ENCODE data around the gene TACC2. TPM values are rescaled to one million over a fixed set of nuclear protein-coding genes. Genes with fewer than 3 reads are reported as not detected.

Gene TACC2
- polyA plus RNA-seq, 4 donors = 28.6 to 99.5 (median 77.2) TPM

- Histone ChIP-seq H3K4me1 (ENCODE audit: control insufficient read depth in 3 of 3, insufficient read depth in 2 of 3, low read depth in 1 of 3, low read length in 2 of 3) (peaks cover 0 to 38% (median 7%) of the 10 kb centered on the region in 3 donors), H3K27ac (ENCODE audit: low read depth in 1 of 3, low read length in 2 of 3) (peak overlapping the region; percentile 92 to 100 (median 93)), H3K36me3 (ENCODE audit: control insufficient read depth in 3 of 3, insufficient read depth in 2 of 3, low read depth in 1 of 3, low read length in 3 of 3) (peaks cover 0 to 23% (median 0%) of the 10 kb centered on the region in 3 donors), H3K9me3 (ENCODE audit: control insufficient read depth in 2 of 2, insufficient read depth in 1 of 2, low read depth in 1 of 2, low read length in 1 of 2) (no peaks in the 10 kb centered on the region), H3K4me3 (ENCODE audit: low read depth in 1 of 3, low read length in 3 of 3) (peak overlapping the region; percentile 63 to 89 (median 82)), H3K27me3 (ENCODE audit: control insufficient read depth in 3 of 3, insufficient read depth in 3 of 3, low read length in 3 of 3) (no peaks in the 10 kb centered on the region)
- WGBS, 3 donors = 1 to 2% (median 2%) methylated on average over 65 to 77 of the region's 77 CpGs
- FAIRE-seq (no peak), DNase-seq (peak; percentile 79 to 89)
Observed at GRCh38 chr10:122113161-122113944, 124.4 kb downstream of the TACC2 start.

GRCh38 chr10:122113945-122114747 is 125.2 kb downstream of the TACC2 start:
- Histone ChIP-seq H3K4me3 (ENCODE audit: low read depth in 1 of 3, low read length in 3 of 3) (peak overlapping the region; percentile 63 to 89 (median 82)), H3K36me3 (ENCODE audit: control insufficient read depth in 3 of 3, insufficient read depth in 2 of 3, low read depth in 1 of 3, low read length in 3 of 3) (peaks cover 0 to 23% (median 0%) of the 10 kb centered on the region in 3 donors), H3K27ac (ENCODE audit: low read depth in 1 of 3, low read length in 2 of 3) (peak overlapping the region; percentile 92 to 100 (median 93)), H3K4me1 (ENCODE audit: control insufficient read depth in 3 of 3, insufficient read depth in 2 of 3, low read depth in 1 of 3, low read length in 2 of 3) (peaks cover 0 to 38% (median 7%) of the 10 kb centered on the region in 3 donors), H3K27me3 (ENCODE audit: control insufficient read depth in 3 of 3, insufficient read depth in 3 of 3, low read length in 3 of 3) (no peaks in the 10 kb centered on the region), H3K9me3 (ENCODE audit: control insufficient read depth in 2 of 2, insufficient read depth in 1 of 2, low read depth in 1 of 2, low read length in 1 of 2) (no peaks in the 10 kb centered on the region)
- DNase-seq (peak in 1 of 2 donors; percentile 21), FAIRE-seq (no peak)
- WGBS, 3 donors = 32 to 37% (median 35%) methylated on average over 18 of the region's 18 CpGs

GRCh38 chr10:122115874-122116273 is 126.9 kb downstream of the TACC2 start:
- H3K36me3 ChIP-seq (ENCODE audit: control insufficient read depth in 3 of 3, insufficient read depth in 2 of 3, low read depth in 1 of 3, low read length in 3 of 3) = peaks cover 0 to 37% (median 0%) of the 10 kb centered on the region in 3 donors
- no peaks in the 10 kb centered on the region for H3K9me3 ChIP-seq (ENCODE audit: control insufficient read depth in 2 of 2, insufficient read depth in 1 of 2, low read depth in 1 of 2, low read length in 1 of 2)
- H3K4me1 ChIP-seq (ENCODE audit: control insufficient read depth in 3 of 3, insufficient read depth in 2 of 3, low read depth in 1 of 3, low read length in 2 of 3) = peaks cover 0 to 38% (median 7%) of the 10 kb centered on the region in 3 donors
- H3K27me3 ChIP-seq (ENCODE audit: control insufficient read depth in 3 of 3, insufficient read depth in 3 of 3, low read length in 3 of 3) = no peaks in the 10 kb centered on the region
- WGBS, 3 donors = 45 to 53% (median 52%) methylated on average over 4 of the region's 4 CpGs
- no peak overlapping the region for H3K4me3 ChIP-seq (ENCODE audit: low read depth in 1 of 3, low read length in 3 of 3)
- FAIRE-seq (no peak), DNase-seq (peak in 1 of 2 donors; percentile 45)
- H3K27ac ChIP-seq (ENCODE audit: low read depth in 1 of 3, low read length in 2 of 3) = peak overlapping the region in 2 of 3 donors; percentile 3 to 57

- no peak for FAIRE-seq
- Histone ChIP-seq H3K27me3 (ENCODE audit: control insufficient read depth in 3 of 3, insufficient read depth in 3 of 3, low read length in 3 of 3) (no peaks in the 10 kb centered on the region), H3K27ac (ENCODE audit: low read depth in 1 of 3, low read length in 2 of 3) (peak overlapping the region in 1 of 3 donors; percentile 57), H3K4me3 (ENCODE audit: low read depth in 1 of 3, low read length in 3 of 3) (no peak overlapping the region), H3K4me1 (ENCODE audit: control insufficient read depth in 3 of 3, insufficient read depth in 2 of 3, low read depth in 1 of 3, low read length in 2 of 3) (peaks cover 0 to 38% (median 7%) of the 10 kb centered on the region in 3 donors), H3K36me3 (ENCODE audit: control insufficient read depth in 3 of 3, insufficient read depth in 2 of 3, low read depth in 1 of 3, low read length in 3 of 3) (peaks cover 0 to 38% (median 0%) of the 10 kb centered on the region in 3 donors), H3K9me3 (ENCODE audit: control insufficient read depth in 2 of 2, insufficient read depth in 1 of 2, low read depth in 1 of 2, low read length in 1 of 2) (no peaks in the 10 kb centered on the region)
- 5 to 39% (median 25%) methylated on average over 5 of the region's 5 CpGs for WGBS, 3 donors
- DNase-seq = peak; percentile 32 to 79
Observed at GRCh38 chr10:122116331-122116730, 127.4 kb downstream of the TACC2 start.

- Histone ChIP-seq H3K27me3 (ENCODE audit: control insufficient read depth in 3 of 3, insufficient read depth in 3 of 3, low read length in 3 of 3) (no peaks in the 10 kb centered on the region), H3K27ac (ENCODE audit: low read depth in 1 of 3, low read length in 2 of 3) (no peak overlapping the region), H3K4me3 (ENCODE audit: low read depth in 1 of 3, low read length in 3 of 3) (no peak overlapping the region), H3K36me3 (ENCODE audit: control insufficient read depth in 3 of 3, insufficient read depth in 2 of 3, low read depth in 1 of 3, low read length in 3 of 3) (peaks cover 0 to 45% (median 0%) of the 10 kb centered on the region in 3 donors), H3K9me3 (ENCODE audit: control insufficient read depth in 2 of 2, insufficient read depth in 1 of 2, low read depth in 1 of 2, low read length in 1 of 2) (no peaks in the 10 kb centered on the region), H3K4me1 (ENCODE audit: control insufficient read depth in 3 of 3, insufficient read depth in 2 of 3, low read depth in 1 of 3, low read length in 2 of 3) (peaks cover 0 to 28% (median 7%) of the 10 kb centered on the region in 3 donors)
- no peak for FAIRE-seq
- no peak for DNase-seq
- 87 to 94% (median 93%) methylated on average over 4 of the region's 4 CpGs for WGBS, 3 donors
Observed at GRCh38 chr10:122117475-122117874, 128.5 kb downstream of the TACC2 start.

- Histone ChIP-seq H3K4me3 (ENCODE audit: low read depth in 1 of 3, low read length in 3 of 3) (no peak overlapping the region), H3K9me3 (ENCODE audit: control insufficient read depth in 2 of 2, insufficient read depth in 1 of 2, low read depth in 1 of 2, low read length in 1 of 2) (no peaks in the 10 kb centered on the region), H3K36me3 (ENCODE audit: control insufficient read depth in 3 of 3, insufficient read depth in 2 of 3, low read depth in 1 of 3, low read length in 3 of 3) (peaks cover 0 to 52% (median 0%) of the 10 kb centered on the region in 3 donors), H3K27ac (ENCODE audit: low read depth in 1 of 3, low read length in 2 of 3) (no peak overlapping the region), H3K4me1 (ENCODE audit: control insufficient read depth in 3 of 3, insufficient read depth in 2 of 3, low read depth in 1 of 3, low read length in 2 of 3) (peaks cover 0 to 16% (median 4%) of the 10 kb centered on the region in 3 donors), H3K27me3 (ENCODE audit: control insufficient read depth in 3 of 3, insufficient read depth in 3 of 3, low read length in 3 of 3) (no peaks in the 10 kb centered on the region)
- WGBS, 3 donors = 86 to 91% (median 89%) methylated on average over 22 of the region's 22 CpGs
- FAIRE-seq (no peak), DNase-seq (no peak)
Observed at GRCh38 chr10:122120008-122120744, 131.2 kb downstream of the TACC2 start.

- DNase-seq (peak in 1 of 2 donors; percentile 52), FAIRE-seq (no peak)
- 77 to 85% (median 80%) methylated on average over 5 of the region's 5 CpGs for WGBS, 3 donors
- H3K27ac ChIP-seq (ENCODE audit: low read depth in 1 of 3, low read length in 2 of 3) = no peak overlapping the region
- H3K36me3 ChIP-seq (ENCODE audit: control insufficient read depth in 3 of 3, insufficient read depth in 2 of 3, low read depth in 1 of 3, low read length in 3 of 3) = peaks cover 0 to 52% (median 0%) of the 10 kb centered on the region in 3 donors
- H3K9me3 ChIP-seq (ENCODE audit: control insufficient read depth in 2 of 2, insufficient read depth in 1 of 2, low read depth in 1 of 2, low read length in 1 of 2) = no peaks in the 10 kb centered on the region
- no peak overlapping the region for H3K4me3 ChIP-seq (ENCODE audit: low read depth in 1 of 3, low read length in 3 of 3)
- no peaks in the 10 kb centered on the region for H3K27me3 ChIP-seq (ENCODE audit: control insufficient read depth in 3 of 3, insufficient read depth in 3 of 3, low read length in 3 of 3)
- H3K4me1 ChIP-seq (ENCODE audit: control insufficient read depth in 3 of 3, insufficient read depth in 2 of 3, low read depth in 1 of 3, low read length in 2 of 3) = peaks cover 0 to 7% (median 1%) of the 10 kb centered on the region in 3 donors
Observed at GRCh38 chr10:122121059-122121458, 132.1 kb downstream of the TACC2 start.

- FAIRE-seq = no peak
- Histone ChIP-seq H3K4me3 (ENCODE audit: low read depth in 1 of 3, low read length in 3 of 3) (no peak overlapping the region), H3K9me3 (ENCODE audit: control insufficient read depth in 2 of 2, insufficient read depth in 1 of 2, low read depth in 1 of 2, low read length in 1 of 2) (peaks cover 0 to 8% of the 10 kb centered on the region in 2 donors), H3K4me1 (ENCODE audit: control insufficient read depth in 3 of 3, insufficient read depth in 2 of 3, low read depth in 1 of 3, low read length in 2 of 3) (peaks cover 0 to 12% (median 6%) of the 10 kb centered on the region in 3 donors), H3K36me3 (ENCODE audit: control insufficient read depth in 3 of 3, insufficient read depth in 2 of 3, low read depth in 1 of 3, low read length in 3 of 3) (peaks cover 0 to 60% (median 0%) of the 10 kb centered on the region in 3 donors), H3K27me3 (ENCODE audit: control insufficient read depth in 3 of 3, insufficient read depth in 3 of 3, low read length in 3 of 3) (no peaks in the 10 kb centered on the region), H3K27ac (ENCODE audit: low read depth in 1 of 3, low read length in 2 of 3) (no peak overlapping the region)
- WGBS, 3 donors = 73 to 89% (median 83%) methylated on average over 8 of the region's 8 CpGs
- no peak for DNase-seq
Observed at GRCh38 chr10:122122493-122122892, 133.5 kb downstream of the TACC2 start.

Measured in small intestine (tissue), 7 donors.